ENCODE measurements around the gene UMPS. TPM values are rescaled to one million over a fixed set of nuclear protein-coding genes. Genes with fewer than 3 reads are reported as not detected.

The UMPS gene
- total and polyA plus RNA-seq, 2 of the 4 experiments (the other 2 are of a cell fraction), result 18.7 to 26.7 TPM

- Histone ChIP-seq H2BK5ac (ENCODE audit: low read depth, low read length, poor library complexity, severe bottlenecking) (no peak overlapping the region), H3K18ac (ENCODE audit: low read depth, low read length) (no peak overlapping the region), H4K5ac (ENCODE audit: low read depth, low read length) (no peak overlapping the region), H3K14ac (replicated peaks; ENCODE audit: low read depth, low read length) (peak overlapping the region; percentile 53), H3K9me1 (ENCODE audit: insufficient read depth, low read length) (0 out of 2 replicates have a peak, but pooled peaks cover 2% of the 10 kb centered on the region), H4K20me1 (ENCODE audit: insufficient read depth, low read length) (0 out of 2 replicates have a peak, but pooled peaks cover 4% of the 10 kb centered on the region), H2BK20ac (ENCODE audit: low read depth, low read length) (0 out of 2 replicates have a peak overlapping the region, but pooled peaks have one; percentile 18), H4K91ac (ENCODE audit: insufficient read depth, low read depth, low read length) (no peak overlapping the region), H3K4me2 (ENCODE audit: low read depth, low read length) (no peak overlapping the region), H2BK15ac (ENCODE audit: low read depth, low read length) (no peak overlapping the region; the same call in 2 of the 3 replicates), H3K56ac (ENCODE audit: extremely low read depth, insufficient read depth, low read length) (no peak overlapping the region), H2AK5ac (ENCODE audit: low read depth, low read length) (peak overlapping the region; percentile 80), H3K9ac (ENCODE audit: low read depth, low read length) (no peak overlapping the region), H3K27me3 (ENCODE audit: control insufficient read depth, insufficient read depth, low read length) (no peaks in the 10 kb centered on the region), H2BK120ac (ENCODE audit: low read depth, low read length) (peak overlapping the region; percentile 54; the same call in 1 of the 2 replicates), H3K4me3 (ENCODE audit: insufficient read depth, low read depth, low read length) (no peak overlapping the region), H3K79me1 (ENCODE audit: low read depth in 1 of 2, low read length in 2 of 2) (no peaks in the 10 kb centered on the region; a peak in 1 of 4 replicates), H2AFZ (replicated peaks; ENCODE audit: low read length, poor library complexity) (peak overlapping the region; percentile 88), H3K23ac (ENCODE audit: low read depth, low read length) (no peak overlapping the region), H2AK9ac (replicated peaks; ENCODE audit: low read depth, low read length, poor library complexity) (peak overlapping the region; percentile 89), H3K9me3 (ENCODE audit: control insufficient read depth, insufficient read depth, low read length) (no peaks in the 10 kb centered on the region), H4K8ac (ENCODE audit: low read depth in 2 of 2, low read length in 2 of 2) (peak overlapping the region in 1 of 2 experiments; percentile 48; a peak in 1 of 4 replicates), H3K4ac (ENCODE audit: low read depth, low read length) (peak overlapping the region; percentile 55; the same call in 1 of the 2 replicates), H3K36me3 (ENCODE audit: control insufficient read depth, insufficient read depth, low read length) (peaks cover 33% of the 10 kb centered on the region), H3K27ac (ENCODE audit: insufficient read depth, low read length) (no peak overlapping the region), H3K4me1 (ENCODE audit: control insufficient read depth, insufficient read depth, low read length) (peaks cover 7% of the 10 kb centered on the region)
- BruUV-seq (replicated peaks), result no TSS peak
- in situ Hi-C loops (cut with MboI; ENCODE audit: low sequenced_read_pairs) (loop anchor here (5.0 to 10.0 kb wide), 2 partner anchors 141 to 673 kb away; no protein-coding TSS in a partner anchor), dilution Hi-C loops (cut with HindIII; ENCODE audit: low sequenced_read_pairs, unreplicated experiment) (loop anchor here (25.0 kb wide), 1 partner anchor 126 kb away; the partner anchor contains the start of gene ITGB5), intact Hi-C loops (cut with micrococcal nuclease) (loop anchor here (1.0 to 5.0 kb wide), 6 partner anchors 126 to 826 kb away; partner anchors contain the start of gene ITGB5)
- WGBS, 2 experiments (ENCODE audit: extremely low coverage in 2 of 2, insufficient read length in 1 of 2), result 80% methylated on average over 1 of the region's 15 CpGs; no CpG with 5 or more reads in 1 of the 2 experiments
- ATAC-seq (ENCODE audit: low read depth) (peak; percentile 85), DNase-seq (peak; percentile 89)
- CTCF ChIA-PET, result interaction anchor here (0.5 to 1.8 kb wide), 18 partner anchors 11 to 825 kb away, joined by 3 to 27 read pairs (median 4); no protein-coding TSS in a partner anchor
- POLR2A ChIA-PET (ENCODE audit: unreplicated experiment), result no interaction called here
- no peak for TF ChIP-seq NFE2L2 (IDR thresholded peaks at IDR 0.05; ENCODE audit: low read depth, low read length)
- no peak for TF ChIP-seq ELK1 (IDR thresholded peaks at IDR 0.05; ENCODE audit: borderline replicate concordance, low read depth, low read length)
- no peak for TF ChIP-seq FOS (IDR thresholded peaks at IDR 0.05; ENCODE audit: low read depth, low read length)
- TF ChIP-seq MAZ (IDR thresholded peaks at IDR 0.05; ENCODE audit: borderline replicate concordance, low read depth, low read length), result peak; percentile 40; the same call in 1 of the 2 replicates
- peak; percentile 62 for TF ChIP-seq CEBPB (IDR thresholded peaks at IDR 0.05; ENCODE audit: low read depth, low read length)
- TF ChIP-seq MXI1 (IDR thresholded peaks at IDR 0.05; ENCODE audit: borderline replicate concordance, low read depth, low read length), result no peak
- peak; percentile 6; the same call in 1 of the 2 replicates for TF ChIP-seq BHLHE40 (IDR thresholded peaks at IDR 0.05; ENCODE audit: low read depth, low read length)
- TF ChIP-seq POLR2A (IDR thresholded peaks at IDR 0.05; ENCODE audit: low read depth, low read length), result peak; percentile 39; the same call in 1 of the 2 replicates
- TF ChIP-seq RFX5 (IDR thresholded peaks at IDR 0.05; ENCODE audit: low read depth, low read length), result no peak
- TF ChIP-seq USF2 (IDR thresholded peaks at IDR 0.05; ENCODE audit: low read depth, low read length), result no peak
- peak; percentile 96 for TF ChIP-seq CTCF (conservative IDR thresholded peaks at IDR 0.05; ENCODE audit: low read depth, low read length)
- peak; percentile 99 for TF ChIP-seq SMC3 (IDR thresholded peaks at IDR 0.05; ENCODE audit: low read depth, low read length)
- peak; percentile 98 for TF ChIP-seq RAD21 (IDR thresholded peaks at IDR 0.05; ENCODE audit: low read length)
- TF ChIP-seq CHD1 (IDR thresholded peaks at IDR 0.05; ENCODE audit: low read depth, low read length), result 0 out of 2 replicates have a peak, but pooled peaks have one; percentile 49
Observed at GRCh38 chr3:124761250-124761796, 31.1 kb downstream of the UMPS start.
